Uterus (tissue), 4 donors: ENCODE measurements around the gene IL1RAP. TPM values are rescaled to one million over a fixed set of nuclear protein-coding genes. Genes with fewer than 3 reads are reported as not detected.

ENCODE experiments used
- DNase-seq, 2 donors: peaks; one replicate each; pipeline ENCODE4 v3.0.0-alpha.2; 2019 to 2020
- H3K27ac ChIP-seq, 2 donors: fragments of 200-600 bp; sonication (generic); 1 replicate in 1 of 2; 2 replicates in 1 of 2; pipeline ENCODE4 v1.5.1; 2016 to 2018
- H3K27me3 ChIP-seq, 2 donors: fragments of 200-600 bp; sonication (generic); one replicate each; pipeline ENCODE4 v1.5.1; 2018 to 2019; ENCODE audit warnings: control low read depth in 1 of 2
- H3K36me3 ChIP-seq, 2 donors: fragments of 200-600 bp; sonication (generic); one replicate each; pipeline ENCODE4 v1.5.1; 2019; ENCODE audit warnings: control low read depth in 1 of 2
- H3K4me1 ChIP-seq, 2 donors: fragments of 200-600 bp; sonication (generic); one replicate each; pipeline ENCODE4 v1.5.1; 2018 to 2019; ENCODE audit warnings: control low read depth in 1 of 2
- H3K4me3 ChIP-seq, 2 donors: fragments of 200-600 bp; sonication (generic); 1 replicate in 1 of 2; 2 replicates in 1 of 2; pipeline ENCODE4 v1.5.1; 2018 to 2019; ENCODE audit warnings: mild to moderate bottlenecking in 1 of 2
- H3K9me3 ChIP-seq, 2 donors: fragments of 200-600 bp; sonication (generic); one replicate each; pipeline ENCODE4 v1.5.1; 2019; ENCODE audit warnings: control low read depth in 1 of 2
- CTCF ChIP-seq, 4 experiments: fragments of 200-600 bp in 2 of 4; fragments of 450-650 bp in 2 of 4; sonication (generic) in 2 of 4; IDR thresholded peaks; one replicate each; pipeline ENCODE4 v1.5.1; 2016 to 2019; ENCODE audit warnings: antibody characterized with exemption in 4 of 4, mild to moderate bottlenecking in 2 of 4, moderate library complexity in 1 of 4
- POLR2A ChIP-seq, 2 donors: fragments of 450-650 bp; IDR thresholded peaks; one replicate each; pipeline ENCODE4 v1.6.1; 2016; ENCODE audit warnings: antibody characterized with exemption in 2 of 2, mild to moderate bottlenecking in 1 of 2, moderate library complexity in 1 of 2
- intact Hi-C: fragments of 100-400 bp; cut with DNase I; formaldehyde crosslinking; loops from one replicate; pipeline ENCODE4 v1.15.1; 2023; ENCODE audit warnings: low total_unique reads
- total RNA-seq, 4 donors: library from RNA; depleted of rRNA in 3 of 4; stranded (reverse); fragments of >200 nt in 3 of 4; gene quantifications; one replicate each; pipeline versions ENCODE4 v1.1.0 to v1.2.4, GENCODE V29; 2014 to 2023
- donor health status: DM: yes; HTN: yes; CAD: no.

IL1RAP gene
- total RNA-seq, 4 donors from 2014 or later: 2.8 to 26.8 (median 10.4) TPM

- H3K27me3 ChIP-seq: no peaks in the 10 kb centered on the region
- no peak for DNase-seq
- H3K9me3 ChIP-seq: no peaks in the 10 kb centered on the region
- H3K4me1 ChIP-seq: no peaks in the 10 kb centered on the region
- H3K27ac ChIP-seq: no peak overlapping the region
- TF ChIP-seq POLR2A (IDR thresholded peaks at IDR 0.05): no peak
- H3K36me3 ChIP-seq: no peaks in the 10 kb centered on the region
- intact Hi-C loops: no loop called here
- H3K4me3 ChIP-seq: no peak overlapping the region
Observed at GRCh38 chr3:190580417-190580816, 66.5 kb downstream of the IL1RAP start.

- Histone ChIP-seq H3K27me3 (no peaks in the 10 kb centered on the region), H3K4me3 (no peak overlapping the region), H3K9me3 (no peaks in the 10 kb centered on the region), H3K36me3 (no peaks in the 10 kb centered on the region), H3K27ac (no peak overlapping the region), H3K4me1 (no peaks in the 10 kb centered on the region)
- DNase-seq: no peak
- TF ChIP-seq POLR2A (IDR thresholded peaks at IDR 0.05) (no peak), CTCF (IDR thresholded peaks at IDR 0.05) (no peak)
- intact Hi-C loops: no loop called here
Observed at GRCh38 chr3:190581041-190581541, 67.2 kb downstream of the IL1RAP start.

GRCh38 chr3:190582667-190583066 is 68.8 kb downstream of the IL1RAP start:
- intact Hi-C loops: no loop called here
- TF ChIP-seq POLR2A (IDR thresholded peaks at IDR 0.05) (no peak), CTCF (IDR thresholded peaks at IDR 0.05) (no peak)
- DNase-seq: no peak
- Histone ChIP-seq H3K27ac (no peak overlapping the region), H3K27me3 (no peaks in the 10 kb centered on the region), H3K36me3 (no peaks in the 10 kb centered on the region), H3K4me1 (no peaks in the 10 kb centered on the region), H3K4me3 (no peak overlapping the region), H3K9me3 (no peaks in the 10 kb centered on the region)

GRCh38 chr3:190585805-190586630 is 72.1 kb downstream of the IL1RAP start:
- no peak overlapping the region for H3K27ac ChIP-seq
- DNase-seq: peak in 1 of 2 donors; percentile 19
- intact Hi-C loops: no loop called here
- no peaks in the 10 kb centered on the region for H3K4me1 ChIP-seq
- H3K9me3 ChIP-seq: no peaks in the 10 kb centered on the region
- no peaks in the 10 kb centered on the region for H3K27me3 ChIP-seq
- no peaks in the 10 kb centered on the region for H3K36me3 ChIP-seq
- no peak for TF ChIP-seq CTCF (IDR thresholded peaks at IDR 0.05)
- TF ChIP-seq POLR2A (IDR thresholded peaks at IDR 0.05): no peak
- no peak overlapping the region for H3K4me3 ChIP-seq

GRCh38 chr3:190586631-190587011 is 72.7 kb downstream of the IL1RAP start:
- no peaks in the 10 kb centered on the region for H3K4me1 ChIP-seq
- H3K9me3 ChIP-seq: no peaks in the 10 kb centered on the region
- DNase-seq: no peak
- H3K36me3 ChIP-seq: no peaks in the 10 kb centered on the region
- no peak overlapping the region for H3K4me3 ChIP-seq
- intact Hi-C loops: no loop called here
- H3K27ac ChIP-seq: no peak overlapping the region
- TF ChIP-seq CTCF (IDR thresholded peaks at IDR 0.05) (no peak), POLR2A (IDR thresholded peaks at IDR 0.05) (no peak)
- no peaks in the 10 kb centered on the region for H3K27me3 ChIP-seq
